K562 (cell line): ENCODE data around the gene CCDC27. TPM values are rescaled to one million over a fixed set of nuclear protein-coding genes. Genes with fewer than 3 reads are reported as not detected.

ENCODE experiments used
- ATAC-seq: fragments of 200-7000 bp; cut with Tn5 transposase; 3 replicates; pipeline ENCODE4 v1.9.1; 2020; ENCODE audit warnings: moderate library complexity
- BruUV-seq: library from RNA; stranded (reverse); fragments of 400-500 nt; replicated peaks from 2 replicates; lab custom pipeline; 2021; lab: Mats Ljungman, UMichigan
- CTCF ChIA-PET: fragments of 300-600 bp; formaldehyde crosslinking; extraction: SDS; loops from one replicate; lab custom pipeline; 2021; ENCODE audit warnings: low intra/inter-chr PET ratio; lab: Yijun Ruan, JAX
- POLR2A ChIA-PET: fragments of 300-600, 350-650 bp; sonication (Branson Sonifier 250); formaldehyde crosslinking; extraction: SDS; loops from one replicate; lab custom pipeline; 2021; ENCODE audit warnings: antibody characterized with exemption, inconsistent platforms; lab: Yijun Ruan, JAX
- DNase-seq, 4 experiments: peaks; one replicate each; pipeline versions ENCODE4 v3.0.0 to v3.0.0-alpha.2; 2011 to 2018; ENCODE audit warnings: low spot score in 3 of 4, mixed read lengths in 3 of 4; ENCODE audit errors: extremely low read depth in 1 of 4
- FAIRE-seq: peaks from 2 replicates; lab custom pipeline; 2011; peaks lifted over from hg19 to GRCh38; lab: Jason Lieb, UNC
- H2AFZ ChIP-seq: 2 replicates; pipeline ENCODE4 v1.6.0; 2011; ENCODE audit warnings: low read depth, low read length, control low read depth, inconsistent platforms
- H3K27ac ChIP-seq: fragments of 200-600 bp; 3 replicates; pipeline ENCODE4 v1.8.0; 2011; ENCODE audit warnings: low read depth, mild to moderate bottlenecking, control low read depth, inconsistent platforms, low read length, moderate library complexity, mixed read lengths; ENCODE audit errors: extremely low read depth
- H3K27me3 ChIP-seq, 2 experiments: fragments of 300-600 bp in 1 of 2; 2 replicates in 1 of 2; 3 replicates in 1 of 2; pipeline versions ENCODE4 v1.6.0 to v1.8.0; 2011; ENCODE audit warnings: inconsistent platforms in 2 of 2, low read length in 2 of 2, mild to moderate bottlenecking in 1 of 2, mixed read lengths in 1 of 2, moderate library complexity in 1 of 2; ENCODE audit not compliant: control insufficient read depth in 2 of 2, insufficient read depth in 2 of 2
- H3K36me3 ChIP-seq: fragments of 300-600 bp; 3 replicates; pipeline ENCODE4 v1.8.0; 2011; ENCODE audit warnings: mild to moderate bottlenecking, low read length, inconsistent platforms; ENCODE audit not compliant: control insufficient read depth, insufficient read depth
- H3K4me1 ChIP-seq, 2 experiments: fragments of 200-600 bp in 1 of 2; replicated peaks in 1 of 2; 2 replicates in 1 of 2; 3 replicates in 1 of 2; pipeline versions ENCODE4 v1.5.1 to v1.8.0; 2011; ENCODE audit warnings: inconsistent platforms in 2 of 2, low read length in 2 of 2, mild to moderate bottlenecking in 1 of 2, mixed read lengths in 1 of 2, moderate library complexity in 1 of 2; ENCODE audit not compliant: control insufficient read depth in 2 of 2, insufficient read depth in 2 of 2
- H3K4me2 ChIP-seq: 2 replicates; pipeline ENCODE4 v1.6.1; 2011; ENCODE audit warnings: low read length, control low read depth, inconsistent platforms, mixed read lengths; ENCODE audit not compliant: insufficient read depth
- H3K4me3 ChIP-seq: fragments of 200-600 bp; sonication (generic), shearing (Covaris generic); 2 replicates; pipeline ENCODE4 v1.5.1; 2016; ENCODE audit warnings: control low read depth, inconsistent platforms
- H3K79me2 ChIP-seq: fragments of 200-600 bp; 3 replicates; pipeline ENCODE4 v1.8.0; 2011; ENCODE audit warnings: low read length, inconsistent platforms; ENCODE audit not compliant: control insufficient read depth, insufficient read depth
- H3K9ac ChIP-seq, 2 experiments: 2 replicates each; pipeline versions ENCODE4 v1.6.0 to v1.6.1; 2011; ENCODE audit warnings: low read depth in 2 of 2, low read length in 2 of 2, control low read depth in 1 of 2, inconsistent platforms in 1 of 2, mild to moderate bottlenecking in 1 of 2, mixed read lengths in 1 of 2; ENCODE audit not compliant: insufficient read depth in 1 of 2
- H3K9me1 ChIP-seq: one replicate; pipeline ENCODE4 v1.6.0; 2011; ENCODE audit warnings: inconsistent platforms, mild to moderate bottlenecking, low read length, moderate library complexity; ENCODE audit not compliant: control insufficient read depth, insufficient read depth
- H3K9me3 ChIP-seq: replicated peaks from 2 replicates; pipeline ENCODE4 v1.5.1; 2011; ENCODE audit warnings: low read depth, low read length, inconsistent platforms; ENCODE audit not compliant: control insufficient read depth, insufficient read depth
- H4K20me1 ChIP-seq: replicated peaks from 2 replicates; pipeline ENCODE4 v1.6.1; 2011; ENCODE audit warnings: low read length, inconsistent platforms, mixed read lengths; ENCODE audit not compliant: control insufficient read depth, insufficient read depth
- ATF4 ChIP-seq: fragments of 450-650 bp; formaldehyde crosslinking; IDR thresholded peaks from 2 replicates; pipeline ENCODE4 v1.4.0; 2022; ENCODE audit warnings: mild to moderate bottlenecking, moderate library complexity
- CTCFL ChIP-seq: IDR thresholded peaks from 2 replicates; pipeline ENCODE4 v1.6.1; 2011; ENCODE audit warnings: borderline replicate concordance, low read depth, mild to moderate bottlenecking, moderate library complexity, low read length; ENCODE audit not compliant: insufficient read depth, poor library complexity, severe bottlenecking
- ESRRA ChIP-seq: fragments of 450-650 bp; IDR thresholded peaks from 2 replicates; pipeline ENCODE4 v1.6.1; 2014; ENCODE audit warnings: low read depth, mild to moderate bottlenecking, moderate library complexity, borderline replicate concordance
- FOXK2 ChIP-seq, 2 experiments: fragments of 450-650 bp; IDR thresholded peaks in 1 of 2; conservative IDR thresholded peaks in 1 of 2; 2 replicates each; pipeline ENCODE4 v1.6.1; 2016; ENCODE audit warnings: low read depth in 2 of 2, mild to moderate bottlenecking in 1 of 2
- HMGN3 ChIP-seq: IDR thresholded peaks from 2 replicates; pipeline ENCODE4 v1.6.1; 2011; ENCODE audit warnings: borderline replicate concordance, low read depth, mild to moderate bottlenecking, mixed read lengths, low read length; ENCODE audit not compliant: insufficient read length; ENCODE audit errors: extremely low read depth
- MLX ChIP-seq, 2 experiments: fragments of 450-650 bp in 1 of 2; sonication (generic) in 1 of 2; formaldehyde crosslinking; conservative IDR thresholded peaks; 2 replicates each; pipeline versions ENCODE4 v1.4.0 to v1.8.1; 2020 to 2022; ENCODE audit warnings: mild to moderate bottlenecking in 1 of 2, missing genetic modification reagents in 1 of 2
- PCBP1 ChIP-seq: fragments of 200-400 bp; formaldehyde crosslinking; IDR thresholded peaks from 2 replicates; pipeline ENCODE4 v1.6.1; 2018; ENCODE audit warnings: mild to moderate bottlenecking, low read depth, low read length; ENCODE audit not compliant: poor library complexity, severe bottlenecking
- PREB ChIP-seq: sonication (generic); formaldehyde crosslinking; IDR thresholded peaks from 2 replicates; pipeline ENCODE4 v1.8.1; 2023; ENCODE audit warnings: mild to moderate bottlenecking, missing genetic modification reagents
- RBBP5 ChIP-seq: fragments of 200-600 bp; sonication (generic); IDR thresholded peaks from 2 replicates; pipeline ENCODE4 v1.6.1; 2012; ENCODE audit warnings: borderline replicate concordance, mild to moderate bottlenecking, low read length, control low read depth, inconsistent platforms; ENCODE audit not compliant: insufficient read depth, poor library complexity, severe bottlenecking
- ZEB2 ChIP-seq: fragments of 450-650 bp; IDR thresholded peaks from 2 replicates; pipeline ENCODE4 v1.6.1; 2016
- ZNF561 ChIP-seq: fragments of 450-650 bp; formaldehyde crosslinking; conservative IDR thresholded peaks from 2 replicates; pipeline ENCODE4 v1.4.0; 2020; ENCODE audit warnings: mild to moderate bottlenecking, moderate library complexity
- ZNF77 ChIP-seq: fragments of 250-450 bp; sonication (Bioruptor Pico); IDR thresholded peaks from 2 replicates; pipeline ENCODE4 v1.5.0; 2020
- WGBS: fragments of 100-300 bp; shearing (Covaris generic); methylation state at CpG from one replicate; pipeline ENCODE4 v1.1.6; 2016; ENCODE audit warnings: low coverage, mixed read lengths; ENCODE audit not compliant: insufficient coverage; ENCODE audit errors: missing lambda C conversion rate; 5-methylcytosine and 5-hydroxymethylcytosine counted together
- in situ Hi-C: fragments of 300-500 bp; cut with MboI; formaldehyde crosslinking; loops from 4 replicates; pipeline ENCODE4 v1.15.0; 2018; ENCODE audit warnings: inconsistent platforms, mixed read lengths
- intact Hi-C: fragments of 100-400 bp; cut with micrococcal nuclease; formaldehyde crosslinking; loops from 2 replicates; pipeline ENCODE4 v1.14.2; 2022
- polyA plus RNA-seq, 8 experiments: library from polyadenylated mRNA; depleted of rRNA in 4 of 8; stranded (reverse) in 5 of 8; unstranded in 3 of 8; fragments of >200 nt; fragmentation: Nextera tagmentation in 2 of 8; fragmentation: Illumina TruSeq in 1 of 8; extraction: Ambion mirVana in 2 of 8; extraction: Trizol in 1 of 8; gene quantifications; 2 replicates each; pipeline versions ENCODE4 v1.2.1 to v1.2.3, GENCODE V29; 2011 to 2014; ENCODE audit warnings: inconsistent platforms in 1 of 8, missing spikeins in 1 of 8
- total RNA-seq, 7 experiments: library from RNA; depleted of rRNA in 6 of 7; stranded (reverse); fragments of >200 nt in 6 of 7; fragmentation: Illumina TruSeq in 2 of 7; extraction: Trizol in 2 of 7; gene quantifications; 2 replicates each; pipeline versions ENCODE4 v1.2.1 to v1.2.3, GENCODE V29; 2011 to 2021; ENCODE audit warnings: low replicate concordance in 1 of 7

Gene CCDC27
- total and polyA plus RNA-seq, 9 of the 15 experiments (the other 6 are each of a cell fraction or from before 2014, with no cell fraction given): 0.01 to 0.04 TPM; not detected in 7

GRCh38 chr1:3771108-3772026, 19.1 kb downstream of the CCDC27 start (continued):
- TF ChIP-seq HMGN3 (peak; percentile 36), ZNF561 (CRISPR knock-in tag) (no peak), RBBP5 (peak; percentile 50), ESRRA (peak; percentile 95)

GRCh38 chr1:3772027-3772714, 19.9 kb downstream of the CCDC27 start:
- Histone ChIP-seq H3K36me3 (peaks cover 8% of the 10 kb centered on the region; the same call in 1 of the 3 replicates), H4K20me1 (no peaks in the 10 kb centered on the region), H3K9ac (peak overlapping the region; percentile 67 to 90), H3K9me1 (peaks cover 5% of the 10 kb centered on the region), H3K4me2 (peak overlapping the region; percentile 69), H3K79me2 (peaks cover 38% of the 10 kb centered on the region), H3K9me3 (no peaks in the 10 kb centered on the region), H3K27ac (peak overlapping the region; percentile 67), H3K27me3 (no peaks in the 10 kb centered on the region), H3K4me1 (peaks cover 29 to 84% of the 10 kb centered on the region in 2 experiments), H3K4me3 (peak overlapping the region; percentile 65), H2AFZ (peak overlapping the region; percentile 68)
- in situ Hi-C loops: no loop called here
- peak; percentile 98 to 100 (median 98) for DNase-seq
- no TSS peak for BruUV-seq
- 1% methylated on average over 36 of the region's 61 CpGs for WGBS
- CTCF ChIA-PET: no interaction called here
- ATAC-seq: peak; percentile 75
- no peak for FAIRE-seq
- POLR2A ChIA-PET: interaction anchor here (1.1 to 1.2 kb wide), 2 partner anchors 12 to 24 kb away, joined by 3 to 8 read pairs; partner anchors contain the start of gene LRRC47
- intact Hi-C loops: no loop called here
- peak; percentile 53 for TF ChIP-seq PCBP1
- TF ChIP-seq ATF4 (CRISPR knock-in tag): no peak
- no peak for TF ChIP-seq MLX (CRISPR knock-in tag; conservative IDR thresholded peaks at IDR 0.05)
- no peak for TF ChIP-seq ZNF77 (CRISPR knock-in tag)
- no peak for TF ChIP-seq FOXK2 (conservative IDR thresholded peaks at IDR 0.05 in 1 of 2, IDR thresholded peaks at IDR 0.05 in 1 of 2; ENCODE audit: low read depth in 2 of 2)
- no peak for TF ChIP-seq PREB (CRISPR knock-in tag)
- no peak for TF ChIP-seq CTCFL
- no peak; the same call in 1 of the 2 replicates for TF ChIP-seq ZEB2
